OCI-M2 (cell line): Measurements from ENCODE around the gene PLPP4.

Experiments used
- DNase-seq: peaks from one replicate; lab custom pipeline; 2025; ENCODE audit not compliant: unreplicated experiment; lab: John Stamatoyannopoulos, UW

PLPP4 gene

GRCh38 chr10:120515741-120516140 lies 58.7 kb downstream of the PLPP4 start:
- DNase-seq: no peak

DNA sequence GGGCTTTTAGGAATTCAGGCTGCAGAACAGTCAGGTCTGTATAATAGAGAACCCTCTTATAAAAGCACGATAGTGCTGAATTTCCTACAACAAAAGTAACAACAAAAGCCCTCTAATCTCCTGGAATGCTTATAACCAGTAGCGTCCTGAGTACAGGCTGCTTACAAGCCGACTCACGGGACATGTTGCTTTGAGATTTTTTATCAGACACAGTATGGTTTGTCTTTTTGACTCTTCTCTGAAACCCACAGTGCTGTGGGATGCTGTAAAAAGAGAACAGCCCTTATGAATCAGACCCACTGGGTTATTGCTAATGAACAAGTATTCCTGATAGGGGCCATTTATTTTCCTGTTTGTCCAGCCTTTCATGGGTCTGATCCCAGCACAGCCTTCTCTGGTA lies 59.4 kb downstream of the PLPP4 start:
- DNase-seq: no peak

DNA sequence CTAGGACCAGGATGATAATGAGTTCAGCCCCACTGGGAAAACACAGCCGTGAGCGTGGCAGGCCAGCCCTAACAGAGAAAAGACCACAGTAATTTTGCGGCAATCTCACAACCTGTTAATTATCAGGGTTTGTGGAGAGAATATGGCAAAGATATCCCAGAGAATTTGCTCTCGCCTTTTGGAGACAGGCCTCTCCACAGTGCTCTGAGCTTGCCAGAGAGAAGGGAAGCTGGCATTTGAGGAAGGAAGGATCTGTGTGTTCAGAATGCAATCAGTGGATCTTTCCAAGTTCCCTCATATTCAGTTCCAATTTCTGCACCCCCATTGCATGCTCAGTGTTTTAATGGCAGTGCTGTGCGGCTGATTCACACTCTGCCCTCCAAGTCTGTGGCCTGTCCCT lies 60.2 kb downstream of the PLPP4 start:
- DNase-seq: no peak

DNA sequence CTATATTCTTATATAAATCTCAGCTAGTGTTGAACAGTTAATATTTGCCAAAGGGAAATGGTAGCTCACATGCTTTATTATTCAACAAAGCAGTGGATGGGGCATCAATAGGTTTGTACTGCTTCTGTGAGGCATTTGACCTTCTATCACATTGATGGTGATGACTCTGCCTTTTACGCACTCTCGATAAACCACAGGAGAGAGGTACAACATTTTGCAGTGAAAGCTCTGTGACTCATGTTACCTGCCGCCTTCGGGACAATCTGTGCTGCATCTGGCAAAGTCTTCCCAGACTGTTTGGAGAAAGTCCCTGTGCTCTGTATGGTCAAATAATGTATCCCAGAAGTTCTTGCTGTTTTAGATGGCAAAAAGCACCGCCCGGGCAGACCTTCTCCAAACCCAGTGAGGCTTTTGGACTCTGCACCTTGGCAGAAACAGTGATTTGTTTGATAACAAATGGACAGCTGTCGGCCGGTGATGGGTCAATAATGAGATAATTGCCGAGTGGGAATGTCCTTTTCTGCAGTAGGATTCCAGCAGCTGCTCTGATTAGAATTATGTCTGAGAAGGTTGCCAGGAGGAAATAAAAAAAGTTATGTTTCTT lies 61.0 kb downstream of the PLPP4 start:
- DNase-seq: no peak

GRCh38 chr10:120521880-120522279 lies 64.9 kb downstream of the PLPP4 start:
- DNase-seq: no peak

DNA sequence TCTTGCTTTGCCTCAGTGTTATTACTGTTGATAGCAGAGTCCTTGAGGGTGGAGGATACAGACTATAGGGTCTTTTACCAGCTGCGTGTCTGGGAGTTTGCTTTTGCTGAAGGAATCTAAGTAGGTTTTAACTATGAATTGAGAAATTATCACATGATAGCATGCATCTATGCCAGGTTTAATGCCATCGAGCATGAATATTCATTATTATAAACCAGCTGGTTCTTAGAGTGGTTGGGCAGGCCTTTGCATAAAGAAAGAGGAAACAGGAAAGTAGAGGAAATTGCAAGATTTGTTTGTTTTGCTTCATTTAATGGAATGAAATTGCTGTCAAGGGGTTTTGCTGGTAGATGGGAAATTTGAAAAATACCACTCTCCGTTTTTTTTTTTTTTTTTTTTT lies 70.7 kb downstream of the PLPP4 start:
- no peak for DNase-seq

DNA sequence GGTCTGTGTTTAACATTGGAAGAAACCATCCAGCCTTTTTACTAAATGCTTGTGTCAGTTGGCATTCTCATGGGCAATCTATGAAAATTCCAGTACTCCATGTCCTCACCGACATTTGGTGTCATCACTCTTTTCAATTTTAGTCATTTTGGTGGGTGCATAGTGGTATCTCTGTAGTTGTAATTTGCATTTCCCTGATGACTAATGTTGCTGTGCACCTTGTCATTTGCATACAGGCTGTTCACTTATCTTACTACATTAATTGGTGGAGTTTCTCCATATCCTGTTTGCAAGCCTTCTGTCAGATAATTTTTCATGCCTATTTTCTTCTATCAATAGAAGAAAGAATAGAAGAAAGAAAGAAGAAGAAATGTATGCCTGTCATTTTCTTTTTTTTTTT lies 73.7 kb downstream of the PLPP4 start:
- no peak for DNase-seq

GRCh38 chr10:120538091-120538490 lies 81.1 kb downstream of the PLPP4 start:
- no peak for DNase-seq

DNA sequence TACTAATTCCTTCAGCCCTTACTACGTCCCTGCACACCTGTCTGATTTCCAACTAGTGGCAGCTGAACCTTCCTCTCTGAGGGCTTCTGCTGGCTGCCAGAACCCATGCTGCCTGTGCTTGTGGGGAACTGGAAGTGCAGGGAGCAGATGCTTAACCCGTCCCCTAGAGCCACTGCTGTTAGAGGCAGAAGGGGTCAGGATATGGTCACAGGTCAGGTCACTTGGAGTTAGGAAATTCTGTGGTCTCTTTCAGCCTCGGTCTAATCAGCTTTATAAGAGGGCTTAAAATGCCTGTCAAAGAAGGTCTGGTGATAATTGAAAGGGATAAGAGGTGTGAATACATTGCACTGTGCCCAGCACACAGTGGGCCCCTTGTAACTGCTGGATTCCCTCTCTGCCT lies 82.0 kb downstream of the PLPP4 start:
- DNase-seq: no peak

DNA sequence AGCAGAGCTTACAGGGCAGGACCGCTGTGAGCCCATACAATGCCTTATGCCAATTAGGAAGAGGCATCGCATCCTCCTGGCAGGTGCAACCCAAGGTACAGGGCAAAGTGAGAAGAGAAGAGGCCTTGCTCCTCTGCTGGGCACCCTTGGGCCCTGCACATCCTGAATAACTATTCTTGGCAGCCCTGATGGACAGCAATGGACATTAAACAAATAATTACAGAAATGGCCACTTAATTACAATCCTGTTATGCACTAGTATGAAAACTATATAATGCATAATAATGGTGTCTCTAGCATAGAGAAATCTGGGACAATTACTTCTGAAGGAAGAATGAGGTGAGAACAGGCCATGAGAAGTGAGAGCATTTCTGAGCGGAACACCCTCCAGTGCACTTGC lies 83.5 kb downstream of the PLPP4 start:
- DNase-seq: no peak

DNA sequence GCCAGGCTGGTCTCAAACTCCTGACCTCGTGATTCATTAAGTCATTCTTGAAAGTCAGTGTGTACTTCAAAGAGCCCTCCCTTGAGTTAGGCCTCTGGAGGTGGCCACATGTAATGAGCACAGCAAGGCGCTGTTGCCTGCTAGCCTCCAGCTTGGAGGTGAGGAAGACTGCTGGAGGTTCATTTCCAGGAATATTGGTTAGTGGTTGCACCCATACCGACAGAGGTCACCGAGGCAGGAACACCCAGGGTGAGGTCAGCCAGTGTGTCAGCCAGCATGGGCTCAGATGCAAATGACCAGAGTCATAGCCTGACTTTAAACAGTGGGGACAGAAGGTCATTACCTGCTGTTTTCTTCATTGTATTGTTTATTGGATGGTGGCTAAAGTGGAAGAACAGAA lies 85.0 kb downstream of the PLPP4 start:
- no peak for DNase-seq

- no peak for DNase-seq
Observed at GRCh38 chr10:120542591-120542990, 85.6 kb downstream of the PLPP4 start.

DNA sequence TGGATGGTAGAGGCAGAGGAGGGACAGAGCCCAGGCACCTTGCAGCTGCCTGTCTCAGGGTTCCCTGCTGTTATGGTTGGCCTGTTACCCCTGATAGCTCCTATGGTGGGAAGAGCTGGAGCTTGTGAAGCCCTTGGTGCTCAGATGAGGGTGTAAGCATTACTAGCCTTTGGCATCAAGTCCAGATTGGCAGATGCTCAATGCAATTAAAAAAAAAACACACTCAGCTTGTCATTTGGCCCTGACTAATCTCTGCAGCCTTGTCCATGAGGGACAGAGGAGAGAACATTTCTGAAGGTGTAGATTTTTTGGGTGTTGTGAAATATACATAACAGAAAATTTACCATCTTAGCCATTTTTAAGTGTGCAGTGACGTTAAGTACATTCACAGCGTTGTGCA lies 86.3 kb downstream of the PLPP4 start:
- DNase-seq: no peak

DNA sequence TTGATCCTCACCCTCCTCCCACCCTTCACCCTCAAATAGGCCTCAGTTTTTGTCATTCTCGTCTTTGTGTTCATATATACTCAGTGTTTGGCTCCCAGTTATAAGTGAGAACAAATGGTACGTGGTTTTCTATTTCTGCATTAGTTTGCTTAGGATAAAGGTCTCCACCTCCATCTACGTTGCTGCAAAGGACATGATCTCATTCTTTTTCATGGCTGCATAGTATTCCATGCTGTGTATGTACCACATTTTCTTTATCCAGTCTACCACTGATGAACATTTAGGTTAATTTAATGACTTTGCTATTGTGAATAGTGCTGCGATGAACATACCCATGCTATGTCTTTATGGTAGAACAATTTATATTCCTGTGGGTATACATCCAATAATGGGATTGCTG lies 91.2 kb downstream of the PLPP4 start:
- DNase-seq: no peak

DNA sequence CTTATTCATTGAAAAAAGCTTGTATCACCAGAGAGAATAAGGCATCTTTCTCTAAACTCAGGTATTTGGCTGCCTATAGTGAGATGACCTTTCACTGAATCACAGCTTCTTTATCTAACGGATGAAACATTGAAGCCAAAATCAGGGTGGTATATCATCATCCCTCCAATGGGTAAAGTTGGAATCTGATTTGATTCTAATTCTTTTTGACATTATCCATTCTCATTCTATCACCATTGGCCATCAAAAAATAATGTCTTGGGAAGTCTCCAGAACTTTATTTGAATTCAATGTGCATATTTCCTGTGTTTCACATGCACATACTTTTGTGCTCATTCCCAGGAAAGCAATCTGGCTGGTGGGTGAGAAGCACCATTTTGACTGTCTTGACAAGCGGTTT lies 95.2 kb downstream of the PLPP4 start:
- DNase-seq: no peak

DNA sequence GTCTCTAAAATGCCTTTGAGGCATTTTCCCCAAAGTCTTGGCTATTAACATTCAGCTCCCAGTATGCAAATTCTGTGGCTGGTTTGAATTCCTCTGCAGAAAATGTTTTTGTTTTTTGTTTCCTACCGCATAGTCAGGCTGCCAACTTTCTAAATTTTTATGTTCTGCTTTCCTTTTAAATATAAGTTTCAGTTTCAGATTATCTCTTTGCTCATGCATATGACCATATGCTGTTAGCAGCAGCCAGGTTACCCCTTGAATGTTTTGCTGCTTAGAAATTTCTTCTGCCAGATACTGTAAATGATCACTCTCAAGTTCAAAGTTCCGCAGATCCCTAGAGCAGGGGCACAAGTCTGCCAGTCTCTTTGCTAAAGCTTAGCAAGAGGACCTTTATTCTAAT lies 96.9 kb downstream of the PLPP4 start:
- DNase-seq: no peak

DNA sequence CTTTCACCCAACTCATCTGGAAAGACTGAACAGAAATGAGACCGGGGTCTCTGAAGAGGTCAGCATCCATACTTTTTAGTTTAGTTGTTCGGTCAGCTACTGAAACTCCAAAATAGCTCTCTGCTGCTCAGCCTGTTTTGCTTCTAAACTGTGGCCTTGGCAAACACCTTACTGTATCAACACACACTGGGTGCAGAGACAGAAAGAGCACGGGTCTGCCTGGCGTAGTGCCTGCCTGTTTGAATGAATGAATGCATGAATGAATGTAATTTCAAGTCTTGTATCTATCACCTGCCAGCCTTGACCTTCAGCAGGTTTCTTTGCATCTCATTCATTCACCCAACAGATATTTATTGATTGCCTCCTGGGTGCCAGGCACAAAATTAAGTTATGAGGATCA lies 98.4 kb downstream of the PLPP4 start:
- DNase-seq: no peak

- no peak for DNase-seq
Observed at GRCh38 chr10:120555842-120556532, 99.0 kb downstream of the PLPP4 start.

DNA sequence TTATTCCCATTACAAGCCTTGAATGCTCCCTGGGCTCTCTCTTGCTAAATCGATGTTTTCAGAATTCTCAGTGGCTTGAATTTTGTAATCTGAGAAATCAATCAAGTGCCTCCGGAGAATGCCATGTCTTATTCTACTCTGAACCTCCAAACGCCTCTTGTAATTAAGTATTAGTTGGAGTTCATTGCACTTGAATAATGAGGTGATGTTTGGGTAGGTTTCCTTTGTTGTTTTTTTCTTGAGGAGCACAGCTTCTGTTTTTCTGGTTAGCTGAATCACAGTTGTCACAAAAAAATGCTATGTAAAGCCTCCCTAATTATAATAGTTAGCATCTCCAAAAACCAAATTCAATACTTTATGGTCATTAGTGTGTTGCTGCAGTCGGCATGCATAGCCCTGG lies 100.3 kb downstream of the PLPP4 start:
- DNase-seq: no peak

- DNase-seq: no peak
Observed at GRCh38 chr10:120559800-120560199, 102.8 kb downstream of the PLPP4 start.

DNA sequence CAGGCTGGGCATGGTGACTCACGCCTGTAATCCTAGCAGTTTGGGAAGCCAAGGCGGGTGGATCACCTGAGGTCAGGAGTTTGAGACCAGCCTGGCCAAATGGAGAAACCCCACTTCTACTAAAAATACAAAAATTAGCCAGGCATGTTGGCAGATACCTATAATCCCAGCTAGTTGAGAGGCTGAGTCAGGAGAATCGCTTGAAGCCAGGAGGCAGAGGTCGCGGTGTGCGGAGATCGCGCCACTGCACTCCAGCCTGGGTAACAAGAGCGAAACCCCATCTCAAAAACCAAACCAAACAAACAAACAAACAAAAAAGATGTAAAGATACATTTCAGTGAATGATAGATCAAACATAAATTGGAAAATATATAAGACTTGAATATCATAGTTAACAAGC lies 105.9 kb downstream of the PLPP4 start:
- DNase-seq: no peak

GRCh38 chr10:120570418-120570817 lies 113.4 kb downstream of the PLPP4 start:
- no peak for DNase-seq

GRCh38 chr10:120571266-120571665 lies 114.2 kb downstream of the PLPP4 start:
- no peak for DNase-seq
